ENCODE results near the gene ANO10. TPM values are rescaled to one million over a fixed set of nuclear protein-coding genes. Genes with fewer than 3 reads are reported as not detected.

The ANO10 gene
- total RNA-seq, 1 experiment from 2014 or later, result 32.6 TPM

GRCh38 chr3:43341788-43342187 lies 280.0 kb downstream of the ANO10 start:
- no peak for TF ChIP-seq EZH2 (IDR thresholded peaks at IDR 0.05; ENCODE audit: low read depth)
- TF ChIP-seq CTCF (conservative IDR thresholded peaks at IDR 0.05), result no peak
- Histone ChIP-seq H3K4me2 (no peak overlapping the region), H3K27ac (no peak overlapping the region), H3K9me2 (ENCODE audit: insufficient read depth) (no peaks in the 10 kb centered on the region), H3K9me3 (ENCODE audit: insufficient read depth, low read depth) (peaks cover 15% of the 10 kb centered on the region), H3K4me3 (no peak overlapping the region), H3F3A (ENCODE audit: insufficient read depth, low read depth) (no peaks in the 10 kb centered on the region), H3K36me3 (ENCODE audit: low read depth) (peaks cover 28% of the 10 kb centered on the region), H4K20me1 (ENCODE audit: insufficient read depth) (no peaks in the 10 kb centered on the region), H3K27me3 (ENCODE audit: insufficient read depth, low read depth) (no peaks in the 10 kb centered on the region), H3K4me1 (replicated peaks; ENCODE audit: insufficient read depth) (no peaks in the 10 kb centered on the region), H3K79me2 (ENCODE audit: low read depth) (no peaks in the 10 kb centered on the region), H2AFZ (no peak overlapping the region)
- CTCF ChIA-PET, result no interaction called here
- intact Hi-C loops (cut with micrococcal nuclease; ENCODE audit: unreplicated experiment), result no loop called here
- no TSS peak for BruUV-seq (replicated peaks)
- DNase-seq, result no peak
- POLR2A ChIA-PET (ENCODE audit: unreplicated experiment), result no interaction called here

GRCh38 chr3:43340403-43340802 lies 281.4 kb downstream of the ANO10 start:
- H3K4me2 ChIP-seq, result no peak overlapping the region
- no peaks in the 10 kb centered on the region for H3K79me2 ChIP-seq (ENCODE audit: low read depth)
- H2AFZ ChIP-seq, result no peak overlapping the region
- no peak for DNase-seq
- no peak overlapping the region for H3K4me3 ChIP-seq
- no peaks in the 10 kb centered on the region for H4K20me1 ChIP-seq (ENCODE audit: insufficient read depth)
- H3K9me3 ChIP-seq (ENCODE audit: insufficient read depth, low read depth), result peaks cover 18% of the 10 kb centered on the region
- CTCF ChIA-PET, result no interaction called here
- H3K9me2 ChIP-seq (ENCODE audit: insufficient read depth), result no peaks in the 10 kb centered on the region
- TF ChIP-seq CTCF (conservative IDR thresholded peaks at IDR 0.05) (no peak), EZH2 (IDR thresholded peaks at IDR 0.05; ENCODE audit: low read depth) (no peak)
- POLR2A ChIA-PET (ENCODE audit: unreplicated experiment), result no interaction called here
- no peaks in the 10 kb centered on the region for H3K4me1 ChIP-seq (replicated peaks; ENCODE audit: insufficient read depth)
- H3K27me3 ChIP-seq (ENCODE audit: insufficient read depth, low read depth), result no peaks in the 10 kb centered on the region
- no peaks in the 10 kb centered on the region for H3F3A ChIP-seq (ENCODE audit: insufficient read depth, low read depth)
- peaks cover 32% of the 10 kb centered on the region for H3K36me3 ChIP-seq (ENCODE audit: low read depth)
- H3K27ac ChIP-seq, result no peak overlapping the region
- BruUV-seq (replicated peaks), result no TSS peak
- intact Hi-C loops (cut with micrococcal nuclease; ENCODE audit: unreplicated experiment), result no loop called here

- H3K9me3 ChIP-seq (ENCODE audit: insufficient read depth, low read depth), result peaks cover 19% of the 10 kb centered on the region
- DNase-seq, result no peak
- H3F3A ChIP-seq (ENCODE audit: insufficient read depth, low read depth), result no peaks in the 10 kb centered on the region
- H3K27ac ChIP-seq, result no peak overlapping the region
- H3K36me3 ChIP-seq (ENCODE audit: low read depth), result peaks cover 37% of the 10 kb centered on the region
- no peaks in the 10 kb centered on the region for H4K20me1 ChIP-seq (ENCODE audit: insufficient read depth)
- ChIA-PET CTCF (no interaction called here), POLR2A (ENCODE audit: unreplicated experiment) (no interaction called here)
- intact Hi-C loops (cut with micrococcal nuclease; ENCODE audit: unreplicated experiment), result no loop called here
- TF ChIP-seq EZH2 (IDR thresholded peaks at IDR 0.05; ENCODE audit: low read depth), result no peak
- no peak for TF ChIP-seq CTCF (conservative IDR thresholded peaks at IDR 0.05)
- H3K4me1 ChIP-seq (replicated peaks; ENCODE audit: insufficient read depth), result no peaks in the 10 kb centered on the region
- no peak overlapping the region for H2AFZ ChIP-seq
- H3K27me3 ChIP-seq (ENCODE audit: insufficient read depth, low read depth), result no peaks in the 10 kb centered on the region
- no peak overlapping the region for H3K4me2 ChIP-seq
- no peaks in the 10 kb centered on the region for H3K79me2 ChIP-seq (ENCODE audit: low read depth)
- H3K4me3 ChIP-seq, result no peak overlapping the region
- H3K9me2 ChIP-seq (ENCODE audit: insufficient read depth), result no peaks in the 10 kb centered on the region
- no TSS peak for BruUV-seq (replicated peaks)
Measured at GRCh38 chr3:43338295-43338694, 283.5 kb downstream of the ANO10 start.

Measured in PC-9 (cell line).